ENCODE results near the gene NAA16. TPM values are rescaled to one million over a fixed set of nuclear protein-coding genes. Genes with fewer than 3 reads are reported as not detected.

The NAA16 gene
- polyA plus RNA-seq, 1 of the 3 experiments (the other 2 are of a cell fraction): 4.4 TPM

DNA sequence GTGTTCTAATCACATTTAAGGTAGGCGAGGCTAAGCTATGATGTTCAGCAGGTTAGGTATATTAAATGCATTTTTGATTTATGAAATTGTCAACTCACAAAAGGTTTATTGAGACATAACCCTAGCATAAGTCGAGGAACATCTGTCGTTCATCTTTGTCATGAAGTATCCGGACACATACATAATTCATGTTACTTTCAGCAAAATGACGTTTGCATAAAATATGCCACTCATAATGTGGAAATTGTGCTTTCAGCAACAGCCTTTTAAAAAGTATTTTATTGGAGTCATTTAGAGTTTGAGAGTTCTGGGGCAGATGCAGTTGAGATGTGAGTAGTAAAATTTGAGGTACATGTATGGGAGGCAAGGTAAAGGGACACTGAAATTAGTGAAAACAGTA lies 66.4 kb downstream of the NAA16 start:
- H3F3A ChIP-seq (replicated peaks; ENCODE audit: insufficient read depth): peaks cover 4% of the 10 kb centered on the region
- H2AFZ ChIP-seq (ENCODE audit: low read depth): no peak overlapping the region
- no peaks in the 10 kb centered on the region for H3K9me3 ChIP-seq
- H3K9me2 ChIP-seq: no peaks in the 10 kb centered on the region
- no peak overlapping the region for H3K4me2 ChIP-seq
- peaks cover 34 to 40% of the 10 kb centered on the region in 2 experiments for H3K36me3 ChIP-seq (replicated peaks in 1 of 2; ENCODE audit: control insufficient read depth in 1 of 2, insufficient read depth in 2 of 2, low read length in 1 of 2)
- H4K20me1 ChIP-seq (ENCODE audit: insufficient read depth): no peaks in the 10 kb centered on the region
- no peaks in the 10 kb centered on the region for H3K79me2 ChIP-seq (ENCODE audit: insufficient read depth)
- DNase-seq: no peak
- no peak overlapping the region for H3K27ac ChIP-seq (ENCODE audit: low read depth in 2 of 2, low read length in 1 of 2)
- no peaks in the 10 kb centered on the region for H3K4me1 ChIP-seq (ENCODE audit: control insufficient read depth in 1 of 2, insufficient read depth in 2 of 2, low read depth in 1 of 2, low read length in 1 of 2)
- CTCF ChIA-PET: no interaction called here
- TF ChIP-seq CHD2 (IDR thresholded peaks at IDR 0.05; ENCODE audit: low read length, partially characterized antibody) (no peak), NFIC (IDR thresholded peaks at IDR 0.05; ENCODE audit: borderline replicate concordance) (no peak), EZH2phosphoT487 (IDR thresholded peaks at IDR 0.05; ENCODE audit: borderline replicate concordance, low read depth) (no peak), TAF1 (IDR thresholded peaks at IDR 0.05; ENCODE audit: borderline replicate concordance, low read depth, low read length) (no peak), JUND (IDR thresholded peaks at IDR 0.05) (no peak), FOXM1 (IDR thresholded peaks at IDR 0.05; ENCODE audit: low read depth) (no peak), YY1 (IDR thresholded peaks at IDR 0.05; ENCODE audit: low read depth) (no peak), GABPA (IDR thresholded peaks at IDR 0.05; ENCODE audit: low read depth) (no peak), GATA2 (CRISPR knock-in tag; IDR thresholded peaks at IDR 0.05) (no peak), NRF1 (IDR thresholded peaks at IDR 0.05; ENCODE audit: low read depth, low read length) (no peak)
- TF ChIP-seq, protein P1, sequence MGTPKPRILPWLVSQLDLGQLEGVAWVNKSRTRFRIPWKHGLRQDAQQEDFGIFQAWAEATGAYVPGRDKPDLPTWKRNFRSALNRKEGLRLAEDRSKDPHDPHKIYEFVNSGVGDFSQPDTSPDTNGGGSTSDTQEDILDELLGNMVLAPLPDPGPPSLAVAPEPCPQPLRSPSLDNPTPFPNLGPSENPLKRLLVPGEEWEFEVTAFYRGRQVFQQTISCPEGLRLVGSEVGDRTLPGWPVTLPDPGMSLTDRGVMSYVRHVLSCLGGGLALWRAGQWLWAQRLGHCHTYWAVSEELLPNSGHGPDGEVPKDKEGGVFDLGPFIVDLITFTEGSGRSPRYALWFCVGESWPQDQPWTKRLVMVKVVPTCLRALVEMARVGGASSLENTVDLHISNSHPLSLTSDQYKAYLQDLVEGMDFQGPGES (IDR thresholded peaks at IDR 0.05; ENCODE audit: low read depth, low read length): no peak
- TF ChIP-seq, protein P2, sequence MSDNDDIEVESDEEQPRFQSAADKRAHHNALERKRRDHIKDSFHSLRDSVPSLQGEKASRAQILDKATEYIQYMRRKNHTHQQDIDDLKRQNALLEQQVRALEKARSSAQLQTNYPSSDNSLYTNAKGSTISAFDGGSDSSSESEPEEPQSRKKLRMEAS (IDR thresholded peaks at IDR 0.05; ENCODE audit: low read depth): no peak
- 92% methylated on average over 5 of the region's 5 CpGs for WGBS (ENCODE audit: low lambda C conversion rate)
- no peak overlapping the region for H3K9ac ChIP-seq
- H3K4me3 ChIP-seq (ENCODE audit: low read depth in 2 of 2, low read length in 1 of 2): no peak overlapping the region
- no peaks in the 10 kb centered on the region for H3K27me3 ChIP-seq (ENCODE audit: insufficient read depth)
- POLR2A ChIA-PET: no interaction called here

DNA sequence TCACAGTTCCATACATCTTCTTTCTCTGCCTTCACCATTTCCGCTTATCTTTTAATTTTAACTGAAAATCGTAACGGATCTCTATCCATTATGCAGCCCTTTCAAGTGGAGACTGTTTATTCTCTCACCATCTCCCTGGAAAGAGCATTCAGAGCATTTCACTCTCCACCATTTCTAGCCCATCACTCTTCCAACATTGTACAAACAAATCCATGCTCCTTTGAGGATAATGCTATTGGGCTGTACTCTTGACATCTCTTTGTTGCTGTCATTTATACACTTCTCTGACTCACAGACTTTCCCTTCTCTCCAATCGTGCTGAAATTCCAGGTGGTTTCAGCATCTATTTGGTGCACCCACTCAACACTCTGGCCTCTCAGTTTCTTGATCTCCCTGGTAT lies 71.4 kb downstream of the NAA16 start:
- Histone ChIP-seq H3K9me2 (no peaks in the 10 kb centered on the region), H2AFZ (ENCODE audit: low read depth) (no peak overlapping the region), H3F3A (replicated peaks; ENCODE audit: insufficient read depth) (no peaks in the 10 kb centered on the region), H3K27ac (ENCODE audit: low read depth in 2 of 2, low read length in 1 of 2) (no peak overlapping the region), H3K9me3 (no peaks in the 10 kb centered on the region), H3K27me3 (ENCODE audit: insufficient read depth) (no peaks in the 10 kb centered on the region), H3K4me2 (no peak overlapping the region), H3K9ac (no peak overlapping the region), H4K20me1 (ENCODE audit: insufficient read depth) (no peaks in the 10 kb centered on the region), H3K36me3 (replicated peaks in 1 of 2; ENCODE audit: control insufficient read depth in 1 of 2, insufficient read depth in 2 of 2, low read length in 1 of 2) (no peaks in the 10 kb centered on the region), H3K4me3 (ENCODE audit: low read depth in 2 of 2, low read length in 1 of 2) (no peak overlapping the region), H3K4me1 (ENCODE audit: control insufficient read depth in 1 of 2, insufficient read depth in 2 of 2, low read depth in 1 of 2, low read length in 1 of 2) (no peaks in the 10 kb centered on the region), H3K79me2 (ENCODE audit: insufficient read depth) (no peaks in the 10 kb centered on the region)
- TF ChIP-seq RXRA (IDR thresholded peaks at IDR 0.05; ENCODE audit: borderline replicate concordance, low read depth): no peak
- TF ChIP-seq NFIC (IDR thresholded peaks at IDR 0.05; ENCODE audit: borderline replicate concordance): no peak
- TF ChIP-seq FOXM1 (IDR thresholded peaks at IDR 0.05; ENCODE audit: low read depth): no peak
- TF ChIP-seq TAF1 (IDR thresholded peaks at IDR 0.05; ENCODE audit: borderline replicate concordance, low read depth, low read length): no peak
- TF ChIP-seq, protein P3, sequence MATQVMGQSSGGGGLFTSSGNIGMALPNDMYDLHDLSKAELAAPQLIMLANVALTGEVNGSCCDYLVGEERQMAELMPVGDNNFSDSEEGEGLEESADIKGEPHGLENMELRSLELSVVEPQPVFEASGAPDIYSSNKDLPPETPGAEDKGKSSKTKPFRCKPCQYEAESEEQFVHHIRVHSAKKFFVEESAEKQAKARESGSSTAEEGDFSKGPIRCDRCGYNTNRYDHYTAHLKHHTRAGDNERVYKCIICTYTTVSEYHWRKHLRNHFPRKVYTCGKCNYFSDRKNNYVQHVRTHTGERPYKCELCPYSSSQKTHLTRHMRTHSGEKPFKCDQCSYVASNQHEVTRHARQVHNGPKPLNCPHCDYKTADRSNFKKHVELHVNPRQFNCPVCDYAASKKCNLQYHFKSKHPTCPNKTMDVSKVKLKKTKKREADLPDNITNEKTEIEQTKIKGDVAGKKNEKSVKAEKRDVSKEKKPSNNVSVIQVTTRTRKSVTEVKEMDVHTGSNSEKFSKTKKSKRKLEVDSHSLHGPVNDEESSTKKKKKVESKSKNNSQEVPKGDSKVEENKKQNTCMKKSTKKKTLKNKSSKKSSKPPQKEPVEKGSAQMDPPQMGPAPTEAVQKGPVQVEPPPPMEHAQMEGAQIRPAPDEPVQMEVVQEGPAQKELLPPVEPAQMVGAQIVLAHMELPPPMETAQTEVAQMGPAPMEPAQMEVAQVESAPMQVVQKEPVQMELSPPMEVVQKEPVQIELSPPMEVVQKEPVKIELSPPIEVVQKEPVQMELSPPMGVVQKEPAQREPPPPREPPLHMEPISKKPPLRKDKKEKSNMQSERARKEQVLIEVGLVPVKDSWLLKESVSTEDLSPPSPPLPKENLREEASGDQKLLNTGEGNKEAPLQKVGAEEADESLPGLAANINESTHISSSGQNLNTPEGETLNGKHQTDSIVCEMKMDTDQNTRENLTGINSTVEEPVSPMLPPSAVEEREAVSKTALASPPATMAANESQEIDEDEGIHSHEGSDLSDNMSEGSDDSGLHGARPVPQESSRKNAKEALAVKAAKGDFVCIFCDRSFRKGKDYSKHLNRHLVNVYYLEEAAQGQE (IDR thresholded peaks at IDR 0.05; ENCODE audit: low read depth, low read length): no peak
- WGBS (ENCODE audit: low lambda C conversion rate): 45% methylated on average over 4 of the region's 4 CpGs
- ChIA-PET POLR2A (no interaction called here), CTCF (no interaction called here)
- no peak for DNase-seq
